ENCODE measurements around the gene ACOT4. TPM values are rescaled to one million over a fixed set of nuclear protein-coding genes. Genes with fewer than 3 reads are reported as not detected.
A peak's percentile ranks its signal among the peaks of the same experiment; 100 is the strongest.
"Not testable (repeated sequence)": the region's sequence is repeated elsewhere in the genome, so short reads cannot be mapped to it uniquely, and the experiment has no call there.

ACOT4 gene
- total and polyA plus RNA-seq, 2 experiments from 2014 or later: 1.0 to 1.6 TPM

GRCh38 chr14:73569185-73569958 lies 22.3 kb upstream of the ACOT4 start, which contains the start of gene ACOT2:
Gene ACOT2 (plus strand): TSS chr14:73569213. CDS start chr14:73569241, 28 bp downstream.
- TF ChIP-seq CTCF (conservative IDR thresholded peaks at IDR 0.05; ENCODE audit: low read depth in 2 of 2): 0 out of 4 replicates have a peak, but pooled peaks of 1 of the 2 experiments have one; percentile 2
- peak; percentile 51 for TF ChIP-seq POLR2AphosphoS5 (IDR thresholded peaks at IDR 0.05; ENCODE audit: low read depth)
- 0 out of 2 replicates have a peak, but pooled peaks have one; percentile 22 for TF ChIP-seq ZNF462 (CRISPR knock-in tag; IDR thresholded peaks at IDR 0.05)
- H3K4me2 ChIP-seq: peak within 1 kb of the TSS; percentile 76
- peaks cover 14% of the 10 kb centered on the region; the same call in 1 of the 2 replicates for H3K27me3 ChIP-seq (ENCODE audit: insufficient read depth)
- DNase-seq (ENCODE audit: low spot score) (peak; percentile 88), ATAC-seq (peak; percentile 67)
- not testable (repeated sequence) for H3F3A ChIP-seq (replicated peaks; ENCODE audit: low read depth); H3K27ac ChIP-seq (ENCODE audit: low read depth); H4K20me1 ChIP-seq (replicated peaks; ENCODE audit: insufficient read depth); H3K9me2 ChIP-seq (ENCODE audit: insufficient read depth); H3K36me3 ChIP-seq (ENCODE audit: insufficient read depth); H3K79me2 ChIP-seq (replicated peaks; ENCODE audit: insufficient read depth)
- H3K4me1 Mint-ChIP-seq: peaks cover 25% of the 10 kb centered on the region
- peaks cover 19% of the 10 kb centered on the region for H3K27me3 Mint-ChIP-seq (ENCODE audit: insufficient read depth, low read depth, poor library complexity)
- H2AFZ ChIP-seq: peak within 1 kb of the TSS; percentile 69
- peak within 1 kb of the TSS; percentile 62 for H3K4me3 ChIP-seq
- H3K27ac Mint-ChIP-seq: peak within 1 kb of the TSS; percentile 71
- H3K4me3 Mint-ChIP-seq: peak within 1 kb of the TSS; percentile 80
- H3K4me1 ChIP-seq (ENCODE audit: insufficient read depth): peaks cover 13% of the 10 kb centered on the region
- H3K36me3 Mint-ChIP-seq (ENCODE audit: low read depth): peaks cover 40% of the 10 kb centered on the region
- peaks cover 22% of the 10 kb centered on the region for H3K9me3 Mint-ChIP-seq

All from GM23338 (cell line).